K562 (cell line): ENCODE data around the gene SYNCRIP.

Experiments
- CHD2 ChIP-seq: IDR thresholded peaks from 2 replicates; pipeline ENCODE4 v1.6.1; 2011; ENCODE audit warnings: low read depth, low read length
- PHB2 ChIP-seq: fragments of 450-650 bp; IDR thresholded peaks from 2 replicates; pipeline ENCODE4 v1.6.1; 2017; ENCODE audit warnings: low read depth

DNA sequence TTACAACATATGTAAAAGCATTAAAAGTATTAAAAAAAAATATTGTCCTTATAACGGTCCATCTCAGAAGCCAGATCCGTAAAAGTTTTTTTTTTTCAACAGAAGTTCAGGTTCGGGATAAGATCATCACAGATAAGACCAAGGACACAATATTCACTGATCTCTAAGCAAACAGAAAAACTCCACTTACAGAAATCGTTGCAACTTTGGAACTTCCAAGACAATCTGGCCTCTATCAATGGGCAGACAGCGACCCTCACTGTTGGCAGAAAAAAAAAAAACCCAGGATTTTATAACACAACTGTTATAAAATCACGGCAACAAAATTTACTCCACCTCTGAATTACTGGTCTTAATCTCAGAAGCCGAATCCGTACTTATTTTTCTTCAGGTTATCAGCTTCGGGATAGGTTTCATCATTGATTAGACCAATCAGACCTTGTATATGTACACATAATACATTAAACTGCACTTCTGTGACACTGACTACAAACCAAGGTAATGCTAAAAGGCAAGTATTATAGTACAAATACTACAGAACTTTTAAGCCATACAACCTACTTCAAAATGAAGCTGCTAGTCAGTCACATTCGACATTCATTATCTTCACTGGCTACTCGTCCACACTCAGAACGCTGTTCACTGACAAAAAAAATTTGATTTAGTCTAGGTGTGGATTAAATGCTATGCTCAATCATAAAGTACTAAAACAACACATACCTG lies 34.7 kb upstream of the SYNCRIP start:
- TF ChIP-seq PHB2 (no peak), CHD2 (no peak)
